IPS-NIHi7 (cell line): ENCODE measurements around the gene DERA.
"Not testable (repeated sequence)": the region's sequence is repeated elsewhere in the genome, so short reads cannot be mapped to it uniquely, and the experiment has no call there.

Experiments
- DNase-seq: peaks from one replicate; pipeline ENCODE4 v3.0.0; 2012; ENCODE audit warnings: mixed read lengths; ENCODE audit errors: extremely low spot score

DERA gene

DNA sequence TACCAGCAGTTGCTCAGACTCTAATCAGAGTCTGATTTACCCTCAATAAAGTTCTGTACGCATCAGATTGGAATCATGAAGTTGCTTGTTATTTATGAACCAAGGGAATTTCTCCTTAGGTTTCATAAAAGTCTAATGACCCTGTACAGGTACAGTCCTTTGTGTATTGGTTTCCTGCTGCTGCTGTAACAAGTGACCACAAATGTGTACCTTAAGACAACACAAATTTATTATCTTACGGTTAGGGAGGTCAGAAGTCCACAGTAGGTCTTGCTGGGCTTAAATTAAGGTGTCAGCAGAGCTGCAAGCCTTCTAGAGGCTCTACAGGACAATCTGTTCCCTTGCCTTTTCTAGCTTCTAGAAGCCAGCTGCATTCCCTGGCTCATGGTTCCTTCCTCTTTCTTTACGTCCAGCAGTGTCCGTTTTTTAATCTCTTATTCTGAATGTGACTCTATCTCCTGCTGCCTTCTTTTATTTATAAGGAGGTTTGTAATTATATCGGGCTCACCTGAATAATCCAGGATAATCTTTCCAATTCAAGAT, 6.7 kb upstream of the DERA start:
- no peak for DNase-seq

DNA sequence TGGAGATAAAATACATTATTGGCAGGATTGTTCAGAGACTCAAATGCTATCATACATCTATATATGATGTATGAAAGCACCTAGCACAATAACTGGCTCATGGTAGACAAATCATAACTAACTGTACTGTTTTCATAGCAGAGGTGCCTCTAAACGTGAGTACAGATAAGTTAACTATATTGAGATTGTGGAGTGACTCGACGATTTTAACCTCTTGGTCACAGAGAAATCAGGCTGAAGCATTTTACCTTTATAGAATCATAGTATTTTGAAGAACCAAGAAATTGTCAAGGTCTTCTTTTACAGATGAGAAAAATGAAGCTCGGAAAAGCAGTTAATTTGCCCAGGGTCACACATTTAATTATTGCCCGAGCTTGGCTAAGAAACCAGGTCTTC, 666 bp upstream of the DERA start:
- no peak for DNase-seq

DNA sequence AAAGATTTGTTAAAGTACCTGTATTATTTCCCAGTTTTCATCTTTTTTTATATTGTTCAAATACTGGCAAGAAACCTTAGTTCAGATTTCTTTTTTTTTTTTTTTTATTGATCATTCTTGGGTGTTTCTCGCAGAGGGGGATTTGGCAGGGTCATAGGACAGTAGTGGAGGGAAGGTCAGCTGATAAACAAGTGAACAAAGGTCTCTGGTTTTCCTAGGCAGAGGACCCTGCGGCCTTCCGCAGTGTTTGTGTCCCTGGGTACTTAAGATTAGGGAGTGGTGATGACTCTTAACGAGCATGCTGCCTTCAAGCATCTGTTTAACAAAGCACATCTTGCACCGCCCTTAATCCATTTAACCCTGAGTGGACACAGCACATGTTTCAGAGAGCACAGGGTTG, 799 bp downstream of the DERA start:
- DNase-seq: not testable (repeated sequence)

DNA sequence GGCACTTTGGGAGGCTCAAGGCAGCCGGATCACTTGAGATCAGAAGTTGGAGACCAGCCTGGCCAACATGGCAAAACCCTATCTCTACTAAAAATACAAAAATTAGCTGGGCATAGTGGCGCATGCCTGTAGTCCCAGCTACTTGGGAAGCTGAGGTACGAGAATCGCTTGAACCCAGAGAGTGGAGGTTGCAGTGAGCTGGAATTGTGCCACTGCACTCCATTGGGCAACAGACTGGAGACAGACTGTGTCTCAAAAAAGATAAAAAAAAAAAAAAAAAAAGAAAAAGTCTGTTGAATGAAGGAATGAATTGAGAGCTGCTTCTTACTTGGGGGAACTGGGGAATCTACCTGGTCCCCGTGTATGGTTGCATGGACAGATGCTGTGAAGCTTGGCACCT, 3.0 kb downstream of the DERA start:
- not testable (repeated sequence) for DNase-seq

DNA sequence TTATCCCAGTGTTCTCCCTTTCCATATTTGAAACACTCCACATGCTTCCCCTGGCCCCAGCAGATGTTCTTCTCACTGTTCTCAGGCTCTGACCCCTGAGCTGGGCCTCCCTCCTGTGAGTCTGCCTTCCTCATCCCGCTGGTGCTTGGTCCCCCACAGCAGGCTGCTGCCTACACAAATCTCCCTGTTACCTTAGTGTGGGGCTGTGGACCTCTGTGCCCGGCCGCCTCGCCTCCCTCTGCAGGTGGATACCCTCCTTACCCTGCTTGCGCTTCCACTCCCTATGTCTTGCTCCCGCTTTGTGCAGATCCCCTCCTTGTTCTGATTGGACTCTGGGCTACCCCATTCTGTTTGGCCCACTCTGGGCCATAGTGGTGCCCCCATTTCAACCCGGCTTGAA, 6.9 kb downstream of the DERA start:
- no peak for DNase-seq

DNA sequence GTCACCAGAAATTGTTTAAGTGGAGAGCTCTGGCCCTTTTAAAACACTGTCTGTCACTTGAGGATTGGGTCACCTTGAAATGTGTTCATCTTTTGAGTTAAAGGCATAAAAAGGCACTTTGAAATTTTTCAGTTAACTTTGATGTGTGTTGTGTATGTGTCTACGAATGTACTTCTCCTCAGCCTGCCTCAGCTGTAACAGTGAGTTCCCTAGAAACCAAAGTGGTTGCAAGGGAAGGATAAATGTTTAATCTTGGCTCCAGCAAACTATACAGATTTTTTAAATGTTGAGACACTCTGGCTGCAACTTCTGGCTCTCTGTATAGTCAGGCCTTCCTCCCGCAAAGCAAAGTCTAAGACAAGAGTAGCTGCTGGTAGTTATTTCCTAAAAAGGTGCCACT, 8.3 kb downstream of the DERA start:
- DNase-seq: no peak

DNA sequence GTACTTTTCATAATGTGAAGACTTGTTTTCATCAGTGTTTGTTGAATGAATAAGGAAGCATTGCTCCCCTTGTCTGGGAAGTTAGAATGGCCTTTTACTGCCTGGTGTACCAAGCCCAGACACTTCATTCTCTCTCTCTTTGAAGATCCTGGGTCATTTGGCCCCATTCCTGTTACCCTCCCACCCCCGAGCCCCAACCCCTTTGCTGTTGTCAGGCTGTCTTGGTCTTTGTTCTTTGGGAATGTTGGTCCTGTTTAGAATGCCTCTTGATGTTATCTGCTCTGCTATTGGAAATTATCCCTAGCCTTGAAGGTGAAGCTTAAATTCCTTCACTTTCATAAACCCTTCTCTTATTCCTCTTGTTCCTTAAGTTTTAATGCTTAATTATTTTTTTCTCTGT, 13.8 kb downstream of the DERA start:
- no peak for DNase-seq

DNA sequence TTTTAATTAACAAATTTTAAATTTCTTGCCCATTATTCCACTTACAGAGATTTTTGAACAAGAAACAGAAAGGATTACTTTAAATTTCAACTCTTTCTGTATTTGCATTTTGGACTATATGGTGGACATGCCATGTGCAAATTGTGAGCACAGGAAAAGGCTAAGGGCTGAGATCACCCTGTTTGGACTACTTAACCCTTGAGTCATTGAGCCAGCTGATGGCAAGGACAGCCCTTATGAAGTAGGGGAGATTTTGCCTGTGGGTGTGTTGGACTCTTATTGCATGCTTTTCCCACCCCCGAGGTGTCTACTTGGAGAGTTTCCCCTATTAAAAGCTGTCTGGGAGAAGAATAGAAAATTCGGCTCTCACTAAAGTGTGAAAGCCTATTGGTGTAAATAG, 17.2 kb downstream of the DERA start:
- DNase-seq: no peak

DNA sequence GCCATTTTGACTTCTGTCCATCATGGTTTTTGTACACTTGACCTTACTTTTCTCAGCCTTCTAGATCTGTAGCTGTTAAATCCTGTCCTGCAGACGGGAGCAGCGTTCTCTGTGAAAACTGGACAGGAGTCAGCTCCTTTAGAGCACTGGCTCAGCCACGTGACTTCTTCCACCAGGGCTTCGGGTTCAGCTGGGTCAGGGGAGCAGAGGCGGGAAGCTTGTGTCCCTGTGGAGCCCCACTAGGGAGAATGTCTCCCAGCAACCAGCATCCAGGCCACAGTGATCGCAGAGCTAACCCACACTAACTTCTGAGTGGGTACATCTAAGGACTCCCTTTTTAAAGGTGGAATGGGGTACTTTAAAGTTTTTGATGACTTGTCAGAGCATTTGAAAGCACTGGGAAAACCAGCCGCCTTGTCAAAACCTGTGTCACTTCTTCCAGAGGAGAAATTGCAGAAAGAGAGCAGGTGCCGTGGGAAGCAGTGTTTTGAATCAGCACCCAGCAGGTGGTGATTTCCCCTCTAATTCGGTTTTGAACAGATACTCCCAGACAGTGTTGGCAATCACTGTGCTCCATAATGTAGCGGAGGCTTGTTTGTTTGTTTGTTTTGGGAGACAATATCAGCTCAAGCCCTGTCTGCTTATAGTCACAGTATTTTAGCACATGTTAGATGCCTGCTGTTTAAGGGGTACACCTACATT, 17.9 kb downstream of the DERA start:
- DNase-seq: no peak

DNA sequence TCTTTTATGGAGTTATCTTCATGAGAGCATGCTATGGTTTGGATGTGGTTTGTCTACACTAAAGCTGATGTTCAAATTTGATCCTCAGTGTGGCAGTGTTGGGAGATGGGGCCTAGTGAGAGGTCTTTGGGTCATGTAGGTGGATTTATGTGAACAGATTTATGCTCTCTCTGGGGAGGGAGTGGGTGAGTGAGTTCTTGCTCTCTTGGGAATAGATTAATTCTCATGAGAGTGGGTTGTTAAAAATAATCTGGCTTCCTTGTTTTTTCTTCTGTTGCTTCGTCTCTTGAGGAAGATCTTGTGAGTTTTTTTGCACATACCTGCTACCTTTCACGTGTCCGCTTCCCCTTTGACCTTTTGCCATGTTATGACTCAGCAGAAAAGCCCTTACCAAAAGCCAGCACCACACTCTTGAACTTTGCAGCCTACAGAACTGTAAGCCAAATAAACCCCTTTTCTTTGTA, 20.5 kb downstream of the DERA start:
- DNase-seq: no peak

DNA sequence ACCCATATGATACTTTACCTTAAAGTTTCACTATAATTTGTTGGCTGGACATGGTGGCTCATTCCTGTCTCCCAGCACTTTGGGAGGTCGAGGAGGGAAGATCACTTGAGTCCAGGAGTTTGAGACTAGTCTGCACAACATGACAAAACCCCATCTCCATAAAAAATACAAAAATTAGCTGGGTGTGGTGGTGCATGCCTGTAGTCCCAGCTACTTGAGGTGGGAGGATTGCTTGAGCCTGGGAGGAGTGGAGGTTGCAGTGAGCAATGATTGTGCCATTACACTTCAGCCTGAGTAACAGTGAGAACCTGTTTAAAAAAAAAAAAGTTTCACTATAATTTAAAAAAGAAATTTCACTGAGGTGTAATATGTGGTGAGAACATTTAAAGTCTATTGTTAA, 21.2 kb downstream of the DERA start:
- DNase-seq: no peak

DNA sequence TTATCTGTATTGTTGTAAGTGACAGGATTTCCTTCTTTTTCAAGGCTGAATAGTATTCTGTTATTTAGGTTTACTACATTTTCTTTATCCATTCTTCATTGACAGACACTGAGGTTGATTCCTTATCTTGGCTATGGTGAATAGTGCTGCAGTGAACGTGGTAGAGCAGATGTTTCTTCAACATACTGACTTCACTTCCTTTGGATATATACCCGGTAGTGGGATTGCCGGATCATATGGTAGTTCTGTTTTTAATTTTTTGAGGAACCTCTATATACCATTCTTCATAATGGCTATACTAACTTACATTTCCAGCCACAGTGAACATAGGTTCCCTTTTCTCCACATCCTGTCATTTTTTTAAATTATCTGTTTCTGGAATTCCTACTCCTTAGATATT, 21.8 kb downstream of the DERA start:
- no peak for DNase-seq

DNA sequence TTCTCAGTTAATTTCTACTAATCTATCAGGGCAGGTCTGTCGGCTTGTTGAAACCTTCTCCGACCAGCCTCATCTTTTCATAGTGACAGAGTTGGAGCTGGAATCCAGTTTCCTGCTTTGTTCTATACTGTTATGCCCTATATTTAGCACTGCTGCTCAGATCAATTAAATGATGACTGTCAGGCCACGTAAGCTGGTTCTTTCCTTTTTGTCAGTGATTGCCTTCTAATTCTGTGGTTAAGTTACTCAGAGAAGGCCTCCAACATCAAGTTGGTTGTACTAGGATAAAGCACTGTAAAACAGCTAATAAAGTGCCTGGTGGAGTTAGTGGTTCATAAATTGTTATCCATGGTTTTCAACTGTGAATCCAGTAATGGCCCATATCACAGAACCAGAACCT, 22.6 kb downstream of the DERA start:
- no peak for DNase-seq

DNA sequence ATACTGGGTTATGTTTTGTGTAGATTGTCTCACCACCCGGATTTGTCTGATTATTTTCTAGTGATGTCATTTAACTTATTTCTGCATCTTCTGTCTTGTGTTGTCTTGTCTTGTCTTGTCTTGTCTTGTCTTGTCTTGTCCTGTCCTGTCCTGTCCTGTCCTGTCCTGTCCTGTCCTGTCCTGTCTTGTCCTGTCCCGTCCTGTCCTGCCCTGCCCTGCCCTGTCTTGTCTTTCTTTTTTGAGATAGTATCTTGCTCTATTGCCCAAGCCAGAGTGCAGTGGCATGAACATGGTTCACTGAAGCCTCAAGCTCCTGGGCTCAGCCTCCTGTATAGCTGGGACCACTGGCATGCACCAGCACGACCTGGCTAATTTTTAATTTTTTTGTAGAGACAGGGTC, 25.6 kb downstream of the DERA start:
- DNase-seq: no peak

DNA sequence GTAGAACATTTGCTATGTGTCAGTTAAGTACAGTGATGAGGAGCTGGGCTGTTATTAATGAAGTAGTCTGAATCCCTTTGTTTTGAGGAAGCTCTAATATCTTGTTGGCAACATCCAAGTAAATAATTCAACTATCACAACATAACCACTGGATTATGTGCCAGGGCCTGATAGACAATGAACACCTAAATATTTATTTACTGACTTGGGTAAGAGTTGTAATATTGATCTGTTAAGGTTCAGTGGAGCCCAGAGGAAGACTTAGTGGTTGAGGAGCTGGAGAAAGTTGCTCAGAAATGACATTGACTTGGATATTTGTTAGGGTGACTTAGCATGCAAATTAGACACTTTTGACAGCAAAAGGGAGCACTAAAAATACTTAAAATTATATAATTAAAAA, 26.8 kb downstream of the DERA start:
- DNase-seq: no peak

DNA sequence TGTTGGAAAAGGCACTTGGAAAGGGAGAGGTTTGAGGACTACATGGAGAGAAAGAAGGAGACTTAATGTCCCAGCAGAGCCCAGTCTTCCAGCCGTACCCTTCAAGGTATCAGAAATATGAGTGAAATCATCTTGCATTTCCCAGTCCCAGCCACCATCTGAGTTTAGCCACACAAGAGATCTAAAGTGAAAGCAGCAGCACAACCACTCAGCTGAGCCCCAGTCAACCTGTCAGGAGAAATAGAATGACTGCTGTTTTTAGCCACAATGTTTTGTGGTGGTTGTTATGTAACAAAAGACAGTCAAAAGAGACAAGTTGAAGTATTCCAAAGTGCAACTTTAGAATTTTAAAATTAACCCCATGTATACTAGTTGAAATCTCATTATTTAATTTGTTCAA, 28.0 kb downstream of the DERA start:
- no peak for DNase-seq

DNA sequence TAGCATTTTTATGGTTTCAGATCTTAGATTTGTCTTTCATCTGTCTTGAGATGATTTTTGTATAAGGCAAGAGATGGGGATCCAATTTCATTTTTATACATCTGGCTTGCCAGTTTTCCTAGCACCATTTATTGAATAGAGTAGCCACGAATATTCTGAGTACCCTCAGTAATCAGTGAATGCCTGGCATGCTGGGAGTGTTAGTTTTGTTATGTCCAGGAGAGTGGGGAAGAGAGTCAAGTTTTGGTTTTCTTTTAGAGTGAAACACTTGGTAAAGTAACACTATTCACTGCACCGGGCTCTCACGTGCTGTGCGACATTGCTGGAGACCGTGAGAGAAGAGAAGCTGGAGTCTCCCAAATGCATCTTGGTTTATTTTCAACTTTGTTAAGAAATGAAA, 31.3 kb downstream of the DERA start:
- no peak for DNase-seq

DNA sequence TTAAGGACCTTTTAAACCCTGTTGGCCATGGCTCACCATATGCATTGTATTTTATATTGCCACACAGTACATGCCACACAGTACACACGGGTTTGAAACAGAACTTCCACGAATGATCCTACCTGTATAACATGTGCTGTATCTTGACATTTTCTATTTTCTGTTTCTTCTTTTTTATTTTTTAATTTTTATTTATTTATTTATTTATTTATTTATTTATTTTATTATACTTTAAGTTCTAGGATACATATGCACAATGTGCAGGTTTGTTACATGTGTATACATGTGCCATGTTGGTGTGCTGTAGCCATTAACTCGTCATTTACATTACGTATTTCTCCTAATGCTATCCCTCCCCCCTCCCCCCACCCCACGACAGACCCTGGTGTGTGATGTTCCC, 32.4 kb downstream of the DERA start:
- not testable (repeated sequence) for DNase-seq

DNA sequence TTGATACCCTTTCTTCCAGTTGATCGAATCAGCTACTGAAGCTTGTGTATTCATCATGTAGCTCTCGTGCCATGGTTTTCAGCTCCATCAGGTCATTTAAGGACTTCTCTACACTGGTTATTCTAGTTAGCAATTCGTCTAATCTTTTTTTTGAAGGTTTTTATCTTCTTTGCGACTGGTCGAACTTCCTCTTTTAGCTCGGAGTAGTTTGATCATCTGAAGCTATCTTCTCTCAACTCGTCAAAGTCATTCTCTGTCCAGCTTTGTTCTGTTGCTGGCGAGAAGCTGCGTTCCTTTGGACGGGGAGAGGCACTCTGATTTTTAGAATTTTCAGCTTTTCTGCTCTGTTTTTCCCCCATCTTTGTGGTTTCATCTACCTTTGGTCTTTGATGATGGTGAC, 37.3 kb downstream of the DERA start:
- DNase-seq: not testable (repeated sequence)

DNA sequence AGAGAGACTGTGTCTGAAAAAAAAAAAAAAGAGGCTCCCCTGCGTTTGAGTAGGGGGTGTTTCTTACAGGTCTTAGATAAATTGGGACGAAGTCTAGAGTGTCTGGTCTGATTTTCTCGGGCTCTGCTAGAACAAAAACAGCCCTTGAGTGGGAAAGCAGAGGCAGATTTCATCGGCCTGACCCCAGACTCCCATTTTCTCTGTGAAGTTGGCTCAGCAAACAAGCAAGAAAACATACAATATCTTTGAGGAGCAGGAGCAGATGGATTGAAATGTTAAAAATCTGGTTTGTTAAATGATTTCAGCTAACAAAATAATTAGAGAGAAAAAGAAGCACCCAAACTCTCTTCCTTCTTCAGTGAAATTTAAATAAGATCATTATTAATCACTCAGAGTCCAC, 44.1 kb downstream of the DERA start:
- no peak for DNase-seq

DNA sequence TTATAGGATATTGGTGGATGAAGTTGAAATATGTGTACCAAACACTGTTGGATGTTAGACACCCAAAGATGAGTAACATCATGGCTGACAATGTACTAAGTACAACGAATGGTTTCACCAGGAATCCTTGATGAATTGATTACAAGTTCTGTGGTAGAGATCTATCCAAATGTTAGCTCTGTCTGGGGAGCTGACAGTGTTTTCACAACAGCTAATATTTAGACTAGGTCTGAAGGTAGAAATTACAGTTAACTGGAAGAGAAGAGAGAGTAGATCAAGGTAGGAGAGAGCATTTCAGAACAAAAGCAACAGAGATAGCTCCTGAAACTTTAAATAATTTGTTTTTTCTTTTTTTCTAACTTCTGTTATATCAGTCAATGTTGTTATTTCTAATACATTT, 44.9 kb downstream of the DERA start:
- no peak for DNase-seq

DNA sequence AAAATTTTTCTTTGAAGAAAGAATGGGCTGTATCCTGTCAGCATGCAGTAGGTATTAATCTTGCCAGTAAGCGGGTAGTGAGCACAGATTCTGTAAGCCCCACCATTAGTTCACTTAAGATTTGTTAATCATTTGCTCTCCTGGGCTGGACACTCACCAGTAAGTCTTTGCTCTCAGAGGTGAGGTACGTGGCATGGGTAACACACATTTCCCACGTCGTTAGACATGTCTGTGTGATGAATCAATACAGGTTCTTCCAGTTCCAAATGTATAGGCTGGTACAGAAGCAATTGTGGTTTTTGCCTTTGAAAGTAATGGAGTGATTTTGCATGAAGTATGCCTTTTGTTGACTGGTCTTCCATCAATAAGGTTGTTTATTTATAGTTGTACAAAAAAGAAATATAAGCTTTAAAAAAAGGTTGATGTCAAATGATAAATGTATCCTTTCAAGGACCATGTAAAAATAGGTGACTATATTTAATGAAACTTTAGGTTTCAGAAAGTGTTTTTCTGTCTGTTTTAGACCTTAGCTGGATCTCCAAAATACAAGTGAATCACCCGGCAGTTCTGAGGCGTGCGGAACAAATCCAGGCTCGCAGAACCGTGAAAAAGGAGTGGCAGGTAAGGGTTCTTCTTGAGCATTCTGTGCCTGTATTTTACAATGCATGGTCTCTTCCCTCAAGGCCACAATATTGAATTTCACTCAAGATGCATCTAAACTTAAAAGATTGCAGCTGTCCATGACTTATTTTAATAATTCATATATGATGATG, 45.5 kb downstream of the DERA start:
- no peak for DNase-seq

DNA sequence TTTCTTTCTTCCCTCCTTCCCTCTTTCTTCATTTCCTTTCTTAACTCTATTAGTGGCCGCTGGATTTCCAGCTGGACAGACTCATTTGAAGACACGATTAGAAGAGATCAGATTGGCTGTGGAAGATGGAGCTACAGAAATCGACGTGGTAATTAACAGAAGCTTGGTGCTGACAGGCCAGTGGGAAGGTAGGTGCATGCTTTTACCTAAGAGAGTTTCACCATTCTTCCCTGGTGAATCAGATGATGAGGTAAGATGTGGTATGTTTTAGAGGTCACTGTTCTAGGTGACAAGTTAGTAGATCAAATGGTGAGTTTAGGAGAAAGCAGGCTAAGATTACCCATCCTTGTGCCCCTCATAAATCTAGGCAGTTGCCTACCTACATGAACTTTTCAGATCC, 51.6 kb downstream of the DERA start:
- no peak for DNase-seq
